Measurements from ENCODE around the gene ROPN1. TPM values are rescaled to one million over a fixed set of nuclear protein-coding genes. Genes with fewer than 3 reads are reported as not detected.

The ROPN1 gene
- total and polyA plus RNA-seq, 2 experiments from 2014 or later, result 0.11 TPM; not detected in 1

- no peaks in the 10 kb centered on the region for H3K4me1 ChIP-seq (ENCODE audit: insufficient read depth)
- H3K27me3 ChIP-seq (ENCODE audit: insufficient read depth), result no peaks in the 10 kb centered on the region
- Mint-ChIP-seq H3K27ac (no peak overlapping the region), H3K27me3 (ENCODE audit: insufficient read depth, low read depth, poor library complexity) (no peaks in the 10 kb centered on the region), H3K36me3 (ENCODE audit: low read depth) (peaks cover 54% of the 10 kb centered on the region), H3K9me3 (no peaks in the 10 kb centered on the region), H3K4me1 (no peaks in the 10 kb centered on the region), H3K4me3 (no peak overlapping the region)
- H2AFZ ChIP-seq, result no peak overlapping the region
- no peaks in the 10 kb centered on the region for H3K79me2 ChIP-seq (replicated peaks; ENCODE audit: insufficient read depth)
- TF ChIP-seq, protein P1, sequence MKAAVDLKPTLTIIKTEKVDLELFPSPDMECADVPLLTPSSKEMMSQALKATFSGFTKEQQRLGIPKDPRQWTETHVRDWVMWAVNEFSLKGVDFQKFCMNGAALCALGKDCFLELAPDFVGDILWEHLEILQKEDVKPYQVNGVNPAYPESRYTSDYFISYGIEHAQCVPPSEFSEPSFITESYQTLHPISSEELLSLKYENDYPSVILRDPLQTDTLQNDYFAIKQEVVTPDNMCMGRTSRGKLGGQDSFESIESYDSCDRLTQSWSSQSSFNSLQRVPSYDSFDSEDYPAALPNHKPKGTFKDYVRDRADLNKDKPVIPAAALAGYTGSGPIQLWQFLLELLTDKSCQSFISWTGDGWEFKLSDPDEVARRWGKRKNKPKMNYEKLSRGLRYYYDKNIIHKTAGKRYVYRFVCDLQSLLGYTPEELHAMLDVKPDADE (IDR thresholded peaks at IDR 0.05), result no peak
- H3K27ac ChIP-seq (ENCODE audit: low read depth), result no peak overlapping the region
- no peak overlapping the region for H3K4me2 ChIP-seq
- H3K36me3 ChIP-seq (ENCODE audit: insufficient read depth), result peaks cover 45% of the 10 kb centered on the region
- 0 out of 2 replicates have a peak, but pooled peaks cover 6% of the 10 kb centered on the region for H4K20me1 ChIP-seq (replicated peaks; ENCODE audit: insufficient read depth)
- no peak for DNase-seq (ENCODE audit: low spot score)
- H3K9me2 ChIP-seq (ENCODE audit: insufficient read depth), result no peaks in the 10 kb centered on the region
- H3F3A ChIP-seq (replicated peaks; ENCODE audit: low read depth), result no peaks in the 10 kb centered on the region
- no peak overlapping the region for H3K4me3 ChIP-seq
- no peak for ATAC-seq
Measured at GRCh38 chr3:123948449-123948848, 43.5 kb downstream of the ROPN1 start.

- H3K4me3 Mint-ChIP-seq, result no peak overlapping the region
- H3K27ac ChIP-seq (ENCODE audit: low read depth), result no peak overlapping the region
- H3K9me3 Mint-ChIP-seq, result no peaks in the 10 kb centered on the region
- no peak overlapping the region for H3K27ac Mint-ChIP-seq
- DNase-seq (ENCODE audit: low spot score) (no peak), ATAC-seq (no peak)
- no peak overlapping the region for H3K4me3 ChIP-seq
- H3K36me3 Mint-ChIP-seq (ENCODE audit: low read depth), result peaks cover 49% of the 10 kb centered on the region
- TF ChIP-seq EZH2phosphoT487 (IDR thresholded peaks at IDR 0.05; ENCODE audit: unreplicated experiment) (no peak), STAT1 (IDR thresholded peaks at IDR 0.05; ENCODE audit: unreplicated experiment) (no peak)
- TF ChIP-seq, protein P2, sequence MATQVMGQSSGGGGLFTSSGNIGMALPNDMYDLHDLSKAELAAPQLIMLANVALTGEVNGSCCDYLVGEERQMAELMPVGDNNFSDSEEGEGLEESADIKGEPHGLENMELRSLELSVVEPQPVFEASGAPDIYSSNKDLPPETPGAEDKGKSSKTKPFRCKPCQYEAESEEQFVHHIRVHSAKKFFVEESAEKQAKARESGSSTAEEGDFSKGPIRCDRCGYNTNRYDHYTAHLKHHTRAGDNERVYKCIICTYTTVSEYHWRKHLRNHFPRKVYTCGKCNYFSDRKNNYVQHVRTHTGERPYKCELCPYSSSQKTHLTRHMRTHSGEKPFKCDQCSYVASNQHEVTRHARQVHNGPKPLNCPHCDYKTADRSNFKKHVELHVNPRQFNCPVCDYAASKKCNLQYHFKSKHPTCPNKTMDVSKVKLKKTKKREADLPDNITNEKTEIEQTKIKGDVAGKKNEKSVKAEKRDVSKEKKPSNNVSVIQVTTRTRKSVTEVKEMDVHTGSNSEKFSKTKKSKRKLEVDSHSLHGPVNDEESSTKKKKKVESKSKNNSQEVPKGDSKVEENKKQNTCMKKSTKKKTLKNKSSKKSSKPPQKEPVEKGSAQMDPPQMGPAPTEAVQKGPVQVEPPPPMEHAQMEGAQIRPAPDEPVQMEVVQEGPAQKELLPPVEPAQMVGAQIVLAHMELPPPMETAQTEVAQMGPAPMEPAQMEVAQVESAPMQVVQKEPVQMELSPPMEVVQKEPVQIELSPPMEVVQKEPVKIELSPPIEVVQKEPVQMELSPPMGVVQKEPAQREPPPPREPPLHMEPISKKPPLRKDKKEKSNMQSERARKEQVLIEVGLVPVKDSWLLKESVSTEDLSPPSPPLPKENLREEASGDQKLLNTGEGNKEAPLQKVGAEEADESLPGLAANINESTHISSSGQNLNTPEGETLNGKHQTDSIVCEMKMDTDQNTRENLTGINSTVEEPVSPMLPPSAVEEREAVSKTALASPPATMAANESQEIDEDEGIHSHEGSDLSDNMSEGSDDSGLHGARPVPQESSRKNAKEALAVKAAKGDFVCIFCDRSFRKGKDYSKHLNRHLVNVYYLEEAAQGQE (IDR thresholded peaks at IDR 0.05; ENCODE audit: unreplicated experiment), result no peak
- no peaks in the 10 kb centered on the region for H3K4me1 Mint-ChIP-seq
- H2AFZ ChIP-seq, result no peak overlapping the region
- peaks cover 41% of the 10 kb centered on the region for H3K36me3 ChIP-seq (ENCODE audit: insufficient read depth)
- no peaks in the 10 kb centered on the region for H3K9me2 ChIP-seq (ENCODE audit: insufficient read depth)
- H3K4me2 ChIP-seq, result no peak overlapping the region
- no peaks in the 10 kb centered on the region for H3K27me3 ChIP-seq (ENCODE audit: insufficient read depth)
- H4K20me1 ChIP-seq (replicated peaks; ENCODE audit: insufficient read depth), result 0 out of 2 replicates have a peak, but pooled peaks cover 6% of the 10 kb centered on the region
- no peaks in the 10 kb centered on the region for H3K4me1 ChIP-seq (ENCODE audit: insufficient read depth)
- H3K79me2 ChIP-seq (replicated peaks; ENCODE audit: insufficient read depth), result no peaks in the 10 kb centered on the region
- no peaks in the 10 kb centered on the region for H3K27me3 Mint-ChIP-seq (ENCODE audit: insufficient read depth, low read depth, poor library complexity)
- no peaks in the 10 kb centered on the region for H3F3A ChIP-seq (replicated peaks; ENCODE audit: low read depth)
Measured at GRCh38 chr3:123947482-123947881, 44.4 kb downstream of the ROPN1 start.

DNA sequence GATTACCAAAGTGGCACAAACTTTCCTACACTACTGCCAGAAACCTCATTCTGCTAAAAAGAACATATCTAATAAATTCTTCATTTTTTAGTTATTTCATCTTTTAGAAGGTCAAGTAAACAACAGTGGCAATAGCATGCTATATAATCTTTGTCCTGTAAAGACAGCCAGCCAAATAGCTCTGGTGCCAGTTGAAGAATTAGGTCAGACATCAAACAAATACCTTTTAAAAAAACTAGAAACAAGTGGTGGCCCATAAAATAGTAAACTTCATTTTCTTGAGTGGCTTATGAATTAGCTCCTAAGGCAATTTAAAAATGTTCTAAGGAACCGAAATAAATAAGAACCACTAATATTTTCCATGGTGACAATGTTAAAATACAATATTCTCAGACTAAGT lies 50.4 kb downstream of the ROPN1 start:
- ATAC-seq (no peak), DNase-seq (ENCODE audit: low spot score) (no peak)
- H3F3A ChIP-seq (replicated peaks; ENCODE audit: low read depth), result no peaks in the 10 kb centered on the region
- no peaks in the 10 kb centered on the region for H3K27me3 ChIP-seq (ENCODE audit: insufficient read depth)
- no peak overlapping the region for H3K4me3 ChIP-seq
- Mint-ChIP-seq H3K27me3 (ENCODE audit: insufficient read depth, low read depth, poor library complexity) (peaks cover 2% of the 10 kb centered on the region), H3K9me3 (no peaks in the 10 kb centered on the region), H3K4me1 (no peaks in the 10 kb centered on the region), H3K36me3 (ENCODE audit: low read depth) (peaks cover 49% of the 10 kb centered on the region; the same call in 2 of the 3 replicates), H3K4me3 (no peak overlapping the region), H3K27ac (no peak overlapping the region)
- peaks cover 25% of the 10 kb centered on the region for H3K36me3 ChIP-seq (ENCODE audit: insufficient read depth)
- no peak overlapping the region for H2AFZ ChIP-seq
- H3K27ac ChIP-seq (ENCODE audit: low read depth), result no peak overlapping the region
- H4K20me1 ChIP-seq (replicated peaks; ENCODE audit: insufficient read depth), result no peaks in the 10 kb centered on the region
- H3K4me1 ChIP-seq (ENCODE audit: insufficient read depth), result no peaks in the 10 kb centered on the region
- no peaks in the 10 kb centered on the region for H3K79me2 ChIP-seq (replicated peaks; ENCODE audit: insufficient read depth)
- H3K4me2 ChIP-seq, result no peak overlapping the region
- H3K9me2 ChIP-seq (ENCODE audit: insufficient read depth), result no peaks in the 10 kb centered on the region
- TF ChIP-seq ZNF331 (CRISPR knock-in tag; IDR thresholded peaks at IDR 0.05; ENCODE audit: low read depth) (no peak), ZNF462 (CRISPR knock-in tag; IDR thresholded peaks at IDR 0.05) (no peak)

Measured in GM23338 (cell line).